GM12801 (cell line): ENCODE data around the gene EIF2S3B.

ENCODE experiments used
- TF ChIP-seq, protein P1 (sequence below): IDR thresholded peaks from one replicate; pipeline ENCODE4 v1.5.1; 2011; ENCODE audit warnings: control low read depth; ENCODE audit not compliant: insufficient read length; ENCODE audit errors: extremely low read depth

Gene EIF2S3B

GRCh38 chr12:10505620-10506019 lies at the start of gene EIF2S3B:
Gene EIF2S3B (plus strand): TSS chr12:10505890. CDS start chr12:10505903, 13 bp downstream.
- TF ChIP-seq, protein P1, sequence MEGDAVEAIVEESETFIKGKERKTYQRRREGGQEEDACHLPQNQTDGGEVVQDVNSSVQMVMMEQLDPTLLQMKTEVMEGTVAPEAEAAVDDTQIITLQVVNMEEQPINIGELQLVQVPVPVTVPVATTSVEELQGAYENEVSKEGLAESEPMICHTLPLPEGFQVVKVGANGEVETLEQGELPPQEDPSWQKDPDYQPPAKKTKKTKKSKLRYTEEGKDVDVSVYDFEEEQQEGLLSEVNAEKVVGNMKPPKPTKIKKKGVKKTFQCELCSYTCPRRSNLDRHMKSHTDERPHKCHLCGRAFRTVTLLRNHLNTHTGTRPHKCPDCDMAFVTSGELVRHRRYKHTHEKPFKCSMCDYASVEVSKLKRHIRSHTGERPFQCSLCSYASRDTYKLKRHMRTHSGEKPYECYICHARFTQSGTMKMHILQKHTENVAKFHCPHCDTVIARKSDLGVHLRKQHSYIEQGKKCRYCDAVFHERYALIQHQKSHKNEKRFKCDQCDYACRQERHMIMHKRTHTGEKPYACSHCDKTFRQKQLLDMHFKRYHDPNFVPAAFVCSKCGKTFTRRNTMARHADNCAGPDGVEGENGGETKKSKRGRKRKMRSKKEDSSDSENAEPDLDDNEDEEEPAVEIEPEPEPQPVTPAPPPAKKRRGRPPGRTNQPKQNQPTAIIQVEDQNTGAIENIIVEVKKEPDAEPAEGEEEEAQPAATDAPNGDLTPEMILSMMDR: no peak

GRCh38 chr12:10456856-10457255 lies 48.8 kb upstream of the EIF2S3B start:
- TF ChIP-seq, protein P1: no peak

DNA sequence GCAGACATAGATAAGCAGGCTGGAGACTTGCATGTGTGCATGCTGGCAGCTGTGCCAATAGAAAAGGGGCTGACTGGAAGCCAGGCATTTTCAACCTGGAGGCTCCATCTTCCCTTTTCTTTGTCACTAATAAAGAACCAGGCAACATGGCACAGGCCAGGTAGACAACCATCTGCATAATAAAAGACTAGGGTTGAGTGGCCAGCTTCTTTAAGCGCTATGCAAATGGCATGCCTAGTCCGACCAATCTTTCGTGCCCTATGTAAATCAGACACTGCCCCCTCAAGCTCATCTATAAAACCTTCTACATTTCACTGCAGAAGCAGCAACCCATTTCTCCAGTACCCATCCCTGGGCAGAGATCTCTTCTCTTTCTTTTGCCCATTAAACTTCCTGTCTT lies 47.9 kb upstream of the EIF2S3B start:
- TF ChIP-seq, protein P1: no peak

DNA sequence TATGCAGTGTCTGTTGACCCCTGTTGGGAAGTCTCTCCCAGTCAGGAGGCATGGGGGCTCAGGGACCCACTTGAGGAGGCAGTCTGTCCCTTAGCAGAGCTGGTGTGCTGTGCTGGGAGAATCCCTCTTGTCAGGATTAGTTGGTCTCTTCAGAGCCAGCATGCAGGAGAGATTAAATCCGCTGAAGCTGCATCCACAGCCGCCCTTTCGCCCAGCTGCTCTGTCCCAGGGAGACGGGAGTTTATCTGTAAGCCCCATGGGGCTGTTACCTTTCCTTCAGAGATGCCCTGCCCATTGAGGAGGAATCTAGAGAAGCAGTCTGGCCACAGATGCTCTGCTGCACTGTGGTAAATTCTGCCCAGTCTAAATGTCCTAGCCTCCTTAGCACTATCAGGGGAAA lies 39.4 kb upstream of the EIF2S3B start:
- TF ChIP-seq, protein P1: no peak

GRCh38 chr12:10469701-10470100 lies 36.0 kb upstream of the EIF2S3B start:
- TF ChIP-seq, protein P1: no peak

DNA sequence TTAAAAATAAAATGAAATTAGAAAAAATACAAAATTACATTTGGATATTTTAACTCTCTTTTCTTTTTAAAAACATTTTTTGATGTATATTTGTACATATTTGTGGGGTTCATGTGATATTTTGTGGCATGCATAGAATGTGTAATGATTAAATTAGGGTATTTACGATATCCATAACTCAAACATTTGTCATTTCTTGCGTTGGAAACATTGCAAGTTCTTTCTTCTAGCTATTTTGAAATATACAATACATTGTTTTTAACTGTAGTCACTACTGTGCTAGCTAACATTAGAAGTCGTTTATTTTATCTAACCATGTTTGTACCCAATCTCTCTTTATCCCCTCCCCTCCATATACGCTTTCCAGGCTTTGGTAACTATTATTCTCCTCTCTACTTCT lies 13.9 kb upstream of the EIF2S3B start:
- TF ChIP-seq, protein P1: no peak

GRCh38 chr12:10497602-10498001 lies 8.1 kb upstream of the EIF2S3B start:
- TF ChIP-seq, protein P1: no peak

GRCh38 chr12:10498042-10498441 lies 7.6 kb upstream of the EIF2S3B start:
- TF ChIP-seq, protein P1: no peak
